Measurements from ENCODE around the gene NTM.

The NTM gene

GRCh38 chr11:131356206-131356605, 14.2 kb upstream of the NTM start:
- no peak overlapping the region for H3K27ac ChIP-seq
- TF ChIP-seq CTCF (conservative IDR thresholded peaks at IDR 0.05), result no peak

GRCh38 chr11:131365329-131365930, 5.0 kb upstream of the NTM start:
- H3K27ac ChIP-seq, result no peak overlapping the region
- no peak for TF ChIP-seq CTCF (conservative IDR thresholded peaks at IDR 0.05)

DNA sequence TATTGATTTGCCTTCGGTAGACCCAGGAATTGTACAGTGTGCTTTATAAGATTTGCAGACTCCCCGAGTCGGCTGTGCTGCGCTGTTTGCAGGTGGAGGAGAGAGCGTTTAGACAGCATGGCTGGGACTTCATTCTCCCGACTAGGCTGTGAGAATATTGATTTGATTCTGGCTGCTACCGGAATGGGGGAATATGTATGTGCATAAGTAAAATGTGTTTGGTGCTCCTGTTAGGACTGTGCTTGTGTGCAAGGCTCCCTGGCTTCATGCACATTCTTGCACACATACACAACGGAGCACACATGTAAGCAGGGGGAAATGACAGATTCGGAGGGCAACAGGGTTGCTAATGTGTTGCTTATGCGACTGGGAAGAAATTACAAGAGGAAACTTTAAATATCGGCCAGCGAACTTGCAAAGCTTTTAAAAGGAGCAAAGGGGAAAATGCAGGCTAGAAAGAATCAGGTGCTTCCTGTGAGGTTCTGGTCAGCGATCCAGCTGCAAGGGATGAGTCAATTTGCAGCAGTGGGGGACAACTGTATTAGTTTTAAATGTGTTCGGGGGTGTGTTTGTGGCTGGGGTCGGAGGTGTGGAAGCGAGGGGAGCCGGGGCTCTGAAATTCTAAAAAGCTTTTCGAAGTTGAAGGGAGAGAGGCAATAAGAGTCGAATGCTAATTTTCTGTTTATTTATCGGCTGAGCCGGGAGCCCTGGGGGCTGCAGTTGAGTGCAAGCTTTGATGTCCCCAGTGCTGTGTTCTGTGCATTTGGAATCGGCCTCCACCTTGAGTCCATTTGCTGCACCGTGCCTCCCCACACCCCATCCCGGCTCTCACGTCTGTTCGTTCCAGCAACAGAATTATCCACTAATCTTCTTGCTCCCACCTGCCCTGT, 731 bp downstream of the NTM start:
- no peak for TF ChIP-seq CTCF (conservative IDR thresholded peaks at IDR 0.05)
- peak overlapping the region; percentile 76 for H3K27ac ChIP-seq

DNA sequence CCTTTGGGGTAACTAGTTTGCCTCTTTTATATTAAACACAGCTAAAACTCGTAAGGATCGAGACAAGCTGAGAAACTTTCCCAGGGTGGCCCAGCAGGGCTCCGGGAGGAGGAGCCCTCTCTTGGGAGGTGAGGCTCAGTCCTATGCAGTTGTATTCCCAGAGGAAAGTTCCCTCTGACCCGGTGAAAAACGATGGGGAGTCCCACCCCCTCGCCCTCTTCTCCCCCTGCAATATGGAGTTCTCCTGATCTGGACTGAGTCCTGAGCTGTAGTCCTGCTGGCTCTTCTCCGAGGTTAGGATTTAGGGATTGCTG, 1.3 kb downstream of the NTM start:
- H3K27ac ChIP-seq, result peak overlapping the region; percentile 76
- no peak for TF ChIP-seq CTCF (conservative IDR thresholded peaks at IDR 0.05)

GRCh38 chr11:131372234-131372962, 2.0 kb downstream of the NTM start:
- no peak for TF ChIP-seq CTCF (conservative IDR thresholded peaks at IDR 0.05)
- peak overlapping the region; percentile 76; the same call in 1 of the 2 replicates for H3K27ac ChIP-seq

- no peak overlapping the region for H3K27ac ChIP-seq
- TF ChIP-seq CTCF (conservative IDR thresholded peaks at IDR 0.05), result no peak
Measured at GRCh38 chr11:131373095-131373725, 2.8 kb downstream of the NTM start.

- no peak for TF ChIP-seq CTCF (conservative IDR thresholded peaks at IDR 0.05)
- H3K27ac ChIP-seq, result no peak overlapping the region
Measured at GRCh38 chr11:131373756-131374155, 3.3 kb downstream of the NTM start.

All from VCaP (cell line).